Hematopoietic multipotent progenitor cell treated with erythropoietin and hydrocortisone succinate and interleukin-3 and kit ligand, for 6 days (in vitro differentiated cells): ENCODE results near the gene C20orf96.
"Not testable (repeated sequence)": the region's sequence is repeated elsewhere in the genome, so short reads cannot be mapped to it uniquely, and the experiment has no call there.

Experiments used
- DNase-seq: peaks from one replicate; pipeline ENCODE4 v3.0.0-alpha.2; 2015

The C20orf96 gene

GRCh38 chr20:226958-227357 lies 63.6 kb downstream of the C20orf96 start, which contains the start of gene DEFB129:
Gene DEFB129, plus strand, starts transcription at chr20:227258. Its CDS starts 31 bp downstream, at chr20:227289.
- DNase-seq, result no peak

DNA sequence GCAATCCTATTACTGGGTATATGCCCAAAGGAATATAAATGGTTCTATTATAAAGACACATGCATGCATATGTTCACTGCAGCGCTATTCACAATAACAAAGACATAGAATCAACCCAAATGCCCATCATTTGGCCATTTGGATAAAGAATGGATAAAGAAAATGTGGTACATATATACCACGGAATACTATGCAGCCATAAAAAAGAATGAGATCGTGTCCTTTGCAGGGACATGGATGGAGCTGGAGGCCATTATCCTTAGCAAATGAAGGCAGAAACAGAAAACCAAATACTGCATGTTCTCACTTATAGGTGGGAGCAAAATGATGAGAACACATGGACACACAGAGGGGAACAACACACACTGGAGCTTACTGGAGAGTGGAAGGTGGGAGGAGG lies 64.7 kb downstream of the C20orf96 start:
- not testable (repeated sequence) for DNase-seq

DNA sequence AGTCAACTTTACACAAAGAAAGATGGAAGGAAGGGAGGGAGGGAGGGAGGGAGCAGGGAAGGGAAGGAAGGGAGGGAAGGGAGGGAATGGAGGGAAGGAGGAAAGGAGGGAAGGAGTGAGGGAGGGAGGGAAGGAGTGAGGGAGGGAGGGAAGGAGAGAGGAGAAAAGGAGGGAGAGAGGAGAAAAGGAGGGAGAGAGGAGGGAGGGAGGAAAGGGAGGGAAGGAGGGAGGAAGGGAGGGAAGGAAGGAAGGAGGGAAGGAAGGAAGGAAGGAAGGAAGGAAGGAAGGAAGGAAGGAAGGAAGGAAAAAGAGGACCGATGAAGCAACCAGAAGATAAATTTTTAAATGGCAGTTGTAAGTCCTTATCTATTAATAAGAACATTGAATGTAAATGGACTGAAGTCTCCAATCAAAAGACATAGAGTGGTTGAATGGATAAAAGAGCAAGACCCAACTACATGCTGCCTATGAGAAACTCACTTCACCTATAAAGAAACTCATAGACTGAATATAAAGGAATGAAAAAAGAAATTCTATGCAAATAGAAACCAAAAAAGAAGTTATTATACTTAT lies 69.2 kb downstream of the C20orf96 start:
- no peak for DNase-seq
